Endothelial cell of umbilical vein (primary cell): ENCODE results near the gene TMEM273. TPM values are rescaled to one million over a fixed set of nuclear protein-coding genes. Genes with fewer than 3 reads are reported as not detected.

Source experiments
- BruUV-seq: library from RNA; stranded (reverse); fragments of 400-500 nt; replicated peaks from 2 replicates; lab custom pipeline; 2021; lab: Mats Ljungman, UMichigan
- CTCF ChIA-PET: fragments of 300-600, 350-600 bp; sonication (Branson Sonifier 250); formaldehyde crosslinking; loops from one replicate; lab custom pipeline; 2021; ENCODE audit warnings: antibody characterized with exemption, inconsistent platforms; lab: Charles Lee
- POLR2A ChIA-PET: fragments of 300-600, 350-600 bp; sonication (Branson Sonifier 250); formaldehyde crosslinking; loops from one replicate; lab custom pipeline; 2021; ENCODE audit warnings: antibody characterized with exemption, inconsistent platforms; lab: Charles Lee
- DNase-seq: peaks from one replicate; pipeline ENCODE4 v3.0.0-alpha.2; 2011; ENCODE audit warnings: low read depth, low spot score
- FAIRE-seq: peaks from 2 replicates; lab custom pipeline; 2011; peaks lifted over from hg19 to GRCh38; lab: Jason Lieb, UNC
- H2AFZ ChIP-seq: 2 replicates; pipeline ENCODE4 v1.6.0; 2012; ENCODE audit warnings: low read depth, low read length, control low read depth, inconsistent platforms
- H3K27ac ChIP-seq: 2 replicates; pipeline ENCODE4 v1.5.1; 2011; ENCODE audit warnings: low read depth, mild to moderate bottlenecking, control low read depth, low read length, moderate library complexity; ENCODE audit not compliant: insufficient read depth
- H3K27me3 ChIP-seq, 2 experiments: 2 replicates each; pipeline versions ENCODE4 v1.6.0 to v1.6.1; 2011; ENCODE audit warnings: low read length in 2 of 2, mixed read lengths in 1 of 2; ENCODE audit not compliant: control insufficient read depth in 2 of 2, insufficient read depth in 2 of 2
- H3K36me3 ChIP-seq, 2 experiments: 2 replicates in 1 of 2; 3 replicates in 1 of 2; pipeline ENCODE4 v1.5.1; 2011; ENCODE audit warnings: low read length in 2 of 2, mild to moderate bottlenecking in 1 of 2, moderate library complexity in 1 of 2; ENCODE audit not compliant: control insufficient read depth in 2 of 2, insufficient read depth in 2 of 2; ENCODE audit errors: extremely low read depth in 1 of 2
- H3K4me1 ChIP-seq: 3 replicates; pipeline ENCODE4 v1.5.1; 2011; ENCODE audit warnings: mild to moderate bottlenecking, low read length; ENCODE audit not compliant: control insufficient read depth, insufficient read depth; ENCODE audit errors: extremely low read depth
- H3K4me2 ChIP-seq: 2 replicates; pipeline ENCODE4 v1.6.1; 2011; ENCODE audit warnings: low read length, control low read depth, mixed read lengths; ENCODE audit not compliant: insufficient read depth
- H3K4me3 ChIP-seq, 3 experiments: fragments of 200-600 bp in 1 of 3; sonication (generic), shearing (Covaris generic) in 1 of 3; replicated peaks in 1 of 3; 2 replicates each; pipeline ENCODE4 v1.5.1; 2011 to 2016; ENCODE audit warnings: control low read depth in 3 of 3, low read length in 3 of 3, mild to moderate bottlenecking in 2 of 3, inconsistent platforms in 1 of 3, low read depth in 1 of 3, moderate library complexity in 1 of 3; ENCODE audit not compliant: insufficient read depth in 1 of 3
- H3K79me2 ChIP-seq: 2 replicates; pipeline ENCODE4 v1.6.0; 2012; ENCODE audit warnings: low read length, inconsistent platforms; ENCODE audit not compliant: control insufficient read depth, insufficient read depth
- H3K9ac ChIP-seq: replicated peaks from 2 replicates; pipeline ENCODE3; 2011; ENCODE audit warnings: low read length, control low read depth; ENCODE audit not compliant: insufficient read depth; ENCODE audit errors: extremely low read depth
- H3K9me1 ChIP-seq: replicated peaks from 3 replicates; pipeline ENCODE4 v1.6.0; 2011; ENCODE audit warnings: mild to moderate bottlenecking, low read length; ENCODE audit not compliant: control insufficient read depth, insufficient read depth; ENCODE audit errors: extremely low read depth
- H3K9me3 ChIP-seq: replicated peaks from 2 replicates; pipeline ENCODE4 v1.5.1; 2012; ENCODE audit warnings: low read length, inconsistent platforms; ENCODE audit not compliant: control insufficient read depth, insufficient read depth
- H4K20me1 ChIP-seq: replicated peaks from 2 replicates; pipeline ENCODE3; 2011; ENCODE audit warnings: mild to moderate bottlenecking, low read length; ENCODE audit not compliant: control insufficient read depth, insufficient read depth; ENCODE audit errors: extremely low read depth
- CTCF ChIP-seq, 2 donors: IDR thresholded peaks; 1 replicate in 1 of 2; 2 replicates in 1 of 2; pipeline ENCODE4 v1.5.1; 2011; ENCODE audit warnings: low read length in 2 of 2, mild to moderate bottlenecking in 2 of 2, moderate library complexity in 2 of 2, control low read depth in 1 of 2, inconsistent platforms in 1 of 2, low read depth in 1 of 2; ENCODE audit not compliant: insufficient read depth in 1 of 2; ENCODE audit errors: extremely low read depth in 1 of 2
- EZH2 ChIP-seq: IDR thresholded peaks from 2 replicates; pipeline ENCODE4 v1.6.1; 2012; ENCODE audit warnings: borderline replicate concordance, low read depth, mild to moderate bottlenecking, moderate library complexity, low read length, inconsistent platforms; ENCODE audit not compliant: severe bottlenecking
- FOS ChIP-seq: IDR thresholded peaks from 2 replicates; pipeline ENCODE4 v1.6.1; 2011; ENCODE audit warnings: mild to moderate bottlenecking, low read length, moderate library complexity, borderline replicate concordance; ENCODE audit not compliant: insufficient read depth
- GATA2 ChIP-seq: IDR thresholded peaks from 2 replicates; pipeline ENCODE4 v1.7.0; 2011; ENCODE audit warnings: low read depth, mild to moderate bottlenecking, moderate library complexity, mixed read lengths, low read length; ENCODE audit not compliant: insufficient read length, insufficient read depth
- JUN ChIP-seq: IDR thresholded peaks from 2 replicates; pipeline ENCODE4 v1.6.1; 2011; ENCODE audit warnings: borderline replicate concordance, low read depth; ENCODE audit not compliant: insufficient read length, insufficient read depth
- MYC ChIP-seq: IDR thresholded peaks from one replicate; pipeline ENCODE4 v1.6.1; 2011; ENCODE audit warnings: mild to moderate bottlenecking, low read depth, low read length
- POLR2A ChIP-seq: IDR thresholded peaks from 2 replicates; pipeline ENCODE4 v1.6.1; 2012; ENCODE audit warnings: low read depth, mild to moderate bottlenecking, control low read depth, low read length
- POLR2AphosphoS5 ChIP-seq: IDR thresholded peaks from 2 replicates; pipeline ENCODE4 v1.6.1; 2012; ENCODE audit warnings: low read depth, mild to moderate bottlenecking, control low read depth, low read length, moderate library complexity; ENCODE audit not compliant: insufficient read depth
- dilution Hi-C: fragments of 300-500 bp; cut with MboI; formaldehyde crosslinking; loops from one replicate; pipeline ENCODE4 v1.15.0; 2019; ENCODE audit warnings: low sequenced_read_pairs; ENCODE audit not compliant: extremely low pct_ligation_motif_present
- intact Hi-C: fragments of 100-400 bp; cut with micrococcal nuclease; formaldehyde crosslinking; loops from one replicate; pipeline ENCODE4 v1.10.0; 2022
- polyA plus RNA-seq, 4 experiments: library from polyadenylated mRNA; depleted of rRNA in 3 of 4; stranded (reverse) in 3 of 4; unstranded in 1 of 4; fragments of >200 nt; gene quantifications; 2 replicates each; pipeline versions ENCODE4 v1.2.1 to v1.2.3, GENCODE V29; 2011 to 2012; ENCODE audit warnings: missing spikeins in 1 of 4
- total RNA-seq: library from RNA; stranded (reverse); gene quantifications from 2 replicates; pipeline ENCODE4 v1.2.3, GENCODE V29; 2021
- TF ChIP-seq, protein P1 (sequence below): IDR thresholded peaks from 2 replicates; pipeline ENCODE4 v1.6.1; 2011; ENCODE audit not compliant: insufficient read depth, insufficient read length

The TMEM273 gene
- total and polyA plus RNA-seq, 2 donors (not counting 3 experiments of a cell fraction or from before 2014, with no cell fraction given): 1.9 to 3.7 TPM

- CTCF ChIA-PET: interaction anchor here (2.1 kb wide), 1 partner anchor 504 kb away, joined by 49 read pairs; no protein-coding TSS in a partner anchor
- no peak overlapping the region for H3K27ac ChIP-seq
- no peaks in the 10 kb centered on the region for H3K9me3 ChIP-seq
- intact Hi-C loops (no loop called here), dilution Hi-C loops (no loop called here)
- no peaks in the 10 kb centered on the region for H3K36me3 ChIP-seq
- BruUV-seq: no TSS peak
- TF ChIP-seq POLR2AphosphoS5: no peak
- TF ChIP-seq FOS: no peak
- no peak for TF ChIP-seq JUN
- TF ChIP-seq GATA2: no peak
- no peak for TF ChIP-seq EZH2
- TF ChIP-seq, protein P1, sequence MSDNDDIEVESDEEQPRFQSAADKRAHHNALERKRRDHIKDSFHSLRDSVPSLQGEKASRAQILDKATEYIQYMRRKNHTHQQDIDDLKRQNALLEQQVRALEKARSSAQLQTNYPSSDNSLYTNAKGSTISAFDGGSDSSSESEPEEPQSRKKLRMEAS: no peak
- no peak for TF ChIP-seq MYC
- TF ChIP-seq POLR2A: no peak
- TF ChIP-seq CTCF (IDR thresholded peaks at IDR 0.05; ENCODE audit: extremely low read depth in 1 of 2, insufficient read depth in 1 of 2, low read depth in 1 of 2, low read length in 2 of 2): no peak
- FAIRE-seq (no peak), DNase-seq (no peak)
- H3K9me1 ChIP-seq: no peaks in the 10 kb centered on the region
- no peaks in the 10 kb centered on the region for H3K79me2 ChIP-seq
- no peak overlapping the region for H3K4me3 ChIP-seq
- no peaks in the 10 kb centered on the region for H3K27me3 ChIP-seq
- no peak overlapping the region for H3K9ac ChIP-seq
- H2AFZ ChIP-seq: no peak overlapping the region
- no peaks in the 10 kb centered on the region for H4K20me1 ChIP-seq
- H3K4me2 ChIP-seq: no peak overlapping the region
- POLR2A ChIA-PET: no interaction called here
- no peaks in the 10 kb centered on the region for H3K4me1 ChIP-seq
Observed at GRCh38 chr10:49162761-49163310, 25.4 kb downstream of the TMEM273 start.
